GM12891 (cell line): ENCODE measurements around the gene AFDN.
A peak's percentile ranks its signal among the peaks of the same experiment; 100 is the strongest.

Experiments
- DNase-seq: peaks from one replicate; pipeline ENCODE4 v3.0.0; 2011; ENCODE audit warnings: low spot score; ENCODE audit not compliant: insufficient read length
- FAIRE-seq: peaks from 2 replicates; lab custom pipeline; 2011; peaks lifted over from hg19 to GRCh38; lab: Jason Lieb, UNC
- PAX5 ChIP-seq: IDR thresholded peaks from 2 replicates; pipeline ENCODE4 v1.6.1; 2011; ENCODE audit warnings: low read length, moderate library complexity, mild to moderate bottlenecking; ENCODE audit not compliant: insufficient read depth, severe bottlenecking
- POLR2A ChIP-seq: IDR thresholded peaks from 2 replicates; pipeline ENCODE4 v1.6.1; 2011; ENCODE audit warnings: low read depth, low read length, control low read depth
- POLR2AphosphoS5 ChIP-seq: IDR thresholded peaks from 2 replicates; pipeline ENCODE4 v1.6.1; 2011; ENCODE audit warnings: low read depth, low read length, control low read depth
- POU2F2 ChIP-seq: IDR thresholded peaks from 2 replicates; pipeline ENCODE4 v1.6.1; 2011; ENCODE audit warnings: low read depth, mild to moderate bottlenecking, control low read depth, low read length, moderate library complexity
- SPI1 ChIP-seq: IDR thresholded peaks from 2 replicates; pipeline ENCODE4 v1.6.1; 2011; ENCODE audit warnings: low read depth, low read length, control low read depth
- TAF1 ChIP-seq: IDR thresholded peaks from 2 replicates; pipeline ENCODE4 v1.6.1; 2011; ENCODE audit warnings: low read depth, low read length, control low read depth

AFDN gene

GRCh38 chr6:167826230-167826895, 348 bp upstream of the AFDN start:
- FAIRE-seq (peak; percentile 85), DNase-seq (peak; percentile 79)
- TF ChIP-seq POU2F2 (no peak), POLR2A (no peak), PAX5 (no peak), POLR2AphosphoS5 (no peak), TAF1 (no peak), SPI1 (no peak)

- DNase-seq (peak; percentile 30), FAIRE-seq (peak; percentile 77)
- TF ChIP-seq POLR2A (no peak), PAX5 (no peak), TAF1 (no peak), SPI1 (no peak), POLR2AphosphoS5 (no peak), POU2F2 (no peak)
Observed at GRCh38 chr6:167827583-167828324, 1.0 kb downstream of the AFDN start.

GRCh38 chr6:167828325-167828956, 1.7 kb downstream of the AFDN start:
- DNase-seq, result no peak
- FAIRE-seq, result peak; percentile 61

GRCh38 chr6:167829513-167829912, 2.8 kb downstream of the AFDN start:
- DNase-seq (no peak), FAIRE-seq (no peak)
- TF ChIP-seq TAF1 (no peak), SPI1 (no peak), POLR2A (no peak), POLR2AphosphoS5 (no peak), PAX5 (no peak), POU2F2 (no peak)

More at GRCh38 chr6:167828325-167828956, 1.7 kb downstream of the AFDN start:
- TF ChIP-seq SPI1, result no peak
- no peak for TF ChIP-seq TAF1
- TF ChIP-seq PAX5, result no peak
- no peak for TF ChIP-seq POU2F2
- TF ChIP-seq POLR2AphosphoS5, result no peak
- no peak for TF ChIP-seq POLR2A

- FAIRE-seq (peak; percentile 76), DNase-seq (no peak)
- TF ChIP-seq SPI1 (no peak), PAX5 (no peak), TAF1 (no peak), POLR2A (no peak), POLR2AphosphoS5 (no peak), POU2F2 (no peak)
Observed at GRCh38 chr6:167831281-167831828, 4.6 kb downstream of the AFDN start.

- FAIRE-seq (peak; percentile 72), DNase-seq (no peak)
- TF ChIP-seq POU2F2 (no peak), SPI1 (peak; percentile 92)
Observed at GRCh38 chr6:167832497-167833395, 6.0 kb downstream of the AFDN start.

GRCh38 chr6:167833396-167833763, 6.7 kb downstream of the AFDN start:
- FAIRE-seq (no peak), DNase-seq (no peak)
- TF ChIP-seq SPI1 (no peak), POLR2AphosphoS5 (no peak), PAX5 (no peak), POU2F2 (no peak), POLR2A (no peak), TAF1 (no peak)

- no peak for FAIRE-seq
- TF ChIP-seq POU2F2 (no peak), SPI1 (no peak), POLR2AphosphoS5 (no peak), POLR2A (no peak), TAF1 (no peak), PAX5 (no peak)
- no peak for DNase-seq
Observed at GRCh38 chr6:167835260-167835659, 8.5 kb downstream of the AFDN start.
